Stomach (tissue), 4 donors: Measurements from ENCODE around the gene ASTN1.

Experiments
- EP300 ChIP-seq: sonication (generic); formaldehyde crosslinking; IDR thresholded peaks from one replicate; pipeline ENCODE4 v1.6.1; 2017; ENCODE audit warnings: antibody characterized with exemption
- POLR2A ChIP-seq, 4 donors: fragments of 450-650 bp; IDR thresholded peaks; one replicate each; pipeline ENCODE4 v1.6.1; 2016; ENCODE audit warnings: antibody characterized with exemption in 4 of 4, control low read depth in 2 of 4, mild to moderate bottlenecking in 1 of 4, moderate library complexity in 1 of 4
- POLR2AphosphoS5 ChIP-seq, 3 donors: sonication (generic); formaldehyde crosslinking; IDR thresholded peaks; one replicate each; pipeline ENCODE4 v1.6.1; 2016; ENCODE audit warnings: antibody characterized with exemption in 3 of 3

- no peak for TF ChIP-seq POLR2A (IDR thresholded peaks at IDR 0.05)
- no peak for TF ChIP-seq POLR2AphosphoS5 (IDR thresholded peaks at IDR 0.05)
- TF ChIP-seq EP300 = no peak
Observed at GRCh38 chr1:177077006-177077405, 87.5 kb downstream of the ASTN1 start.
